Thyroid gland (tissue), 4 donors: ENCODE results near the gene AK8.

ENCODE experiments used
- CTCF ChIP-seq, 6 experiments: fragments of 200-600 bp in 3 of 6; fragments of 450-650 bp in 3 of 6; sonication (generic) in 3 of 6; IDR thresholded peaks; one replicate each; pipeline ENCODE4 v1.5.1; 2016 to 2019; ENCODE audit warnings: antibody characterized with exemption in 6 of 6, mild to moderate bottlenecking in 2 of 6, inconsistent platforms in 1 of 6, moderate library complexity in 1 of 6
- POLR2A ChIP-seq, 2 donors: fragments of 450-650 bp; IDR thresholded peaks; one replicate each; pipeline ENCODE4 v1.6.1; 2017; ENCODE audit warnings: antibody characterized with exemption in 2 of 2, mild to moderate bottlenecking in 2 of 2, moderate library complexity in 1 of 2

- TF ChIP-seq CTCF (IDR thresholded peaks at IDR 0.05) (no peak), POLR2A (IDR thresholded peaks at IDR 0.05) (no peak)
These were observed 36.8 kb upstream of the AK8 start for GRCh38 chr9:132914924-132915323.
